Neuron (in vitro differentiated cells): ENCODE results near the gene RNF212.

Experiments
- H2AFZ ChIP-seq: one replicate; pipeline ENCODE4 v1.6.1; 2013; ENCODE audit warnings: low read depth, mild to moderate bottlenecking, inconsistent platforms, low read length, moderate library complexity
- H3K27me3 ChIP-seq: one replicate; pipeline ENCODE4 v1.6.1; 2013; ENCODE audit warnings: low read length; ENCODE audit not compliant: insufficient read depth
- H3K36me3 ChIP-seq: one replicate; pipeline ENCODE4 v1.6.1; 2013; ENCODE audit warnings: low read length; ENCODE audit not compliant: insufficient read depth
- H3K4me1 ChIP-seq: one replicate; pipeline ENCODE4 v1.6.1; 2013; ENCODE audit warnings: low read length; ENCODE audit not compliant: insufficient read depth
- H3K4me3 ChIP-seq: 2 replicates; pipeline ENCODE4 v1.5.1; 2013; ENCODE audit warnings: mild to moderate bottlenecking, low read length, moderate library complexity
- H3K9me3 ChIP-seq: one replicate; pipeline ENCODE4 v1.6.1; 2013; ENCODE audit warnings: low read length

Gene RNF212

DNA sequence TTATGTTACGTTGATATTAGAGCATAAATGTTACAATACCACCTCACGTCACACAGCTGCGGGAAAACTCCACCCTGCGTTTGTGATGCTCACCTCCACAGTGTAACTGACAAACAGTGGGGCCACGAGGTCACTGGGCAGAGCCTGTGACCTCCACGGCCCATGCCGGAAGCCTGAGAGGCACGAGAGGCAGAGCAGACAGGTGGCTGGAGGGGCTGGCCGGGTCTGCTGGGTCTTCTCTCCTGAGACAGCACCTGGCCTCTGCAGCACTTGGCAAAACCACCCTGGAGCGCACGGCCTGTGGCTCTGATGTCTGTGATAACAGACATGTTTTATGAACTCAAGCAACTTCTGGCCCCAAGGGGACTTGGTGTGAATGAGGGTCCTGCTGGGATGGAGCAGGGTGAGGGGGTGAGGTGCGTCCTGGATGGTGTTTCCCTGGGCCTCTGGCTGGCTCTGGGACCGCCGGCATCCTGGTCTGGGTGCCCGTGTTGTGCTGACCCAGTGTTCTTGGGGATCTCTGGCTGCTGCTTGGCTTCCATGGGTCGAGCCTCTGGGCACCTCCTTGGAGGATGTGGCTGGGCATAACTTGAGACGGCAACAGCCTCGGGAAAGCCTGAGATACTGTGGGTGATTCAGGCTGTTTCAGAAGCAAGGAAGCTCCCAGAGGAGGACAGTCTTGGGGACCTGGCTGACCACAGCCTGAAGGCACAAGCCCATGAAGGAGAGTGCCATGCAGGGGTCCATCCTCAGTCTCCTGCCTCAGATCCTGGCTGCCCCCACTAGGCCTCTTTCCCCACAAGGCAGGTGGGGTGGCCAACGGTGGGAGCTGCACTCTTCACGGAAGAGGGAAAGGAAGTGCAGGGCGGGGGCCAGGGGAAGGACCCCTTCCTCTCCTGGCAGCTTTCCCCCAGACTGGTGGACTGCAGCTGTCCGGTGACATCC, 19.7 kb downstream of the RNF212 start:
- Histone ChIP-seq H3K9me3 (peaks cover 3% of the 10 kb centered on the region), H3K36me3 (no peaks in the 10 kb centered on the region), H3K27me3 (no peaks in the 10 kb centered on the region), H3K4me3 (no peak overlapping the region), H2AFZ (no peak overlapping the region), H3K4me1 (no peaks in the 10 kb centered on the region)

DNA sequence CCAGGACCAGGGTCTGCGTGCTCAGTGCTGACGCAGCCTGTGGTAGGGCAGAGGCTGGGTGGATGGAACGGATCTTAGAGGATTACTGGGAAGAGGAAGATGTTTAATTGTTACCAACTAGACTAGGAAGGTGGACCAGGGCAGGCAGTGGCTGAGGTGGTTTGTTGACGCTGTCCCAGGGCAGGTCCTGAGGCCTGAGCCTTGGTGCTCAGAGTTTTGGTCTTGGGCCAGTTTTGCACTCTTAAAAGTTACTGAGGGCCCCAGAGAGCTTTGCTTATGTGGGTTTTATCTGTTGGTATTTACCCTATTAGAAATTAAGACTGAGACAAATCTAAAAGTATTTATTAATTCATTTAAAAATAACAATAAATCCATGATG, 20.4 kb downstream of the RNF212 start:
- Histone ChIP-seq H3K27me3 (no peaks in the 10 kb centered on the region), H3K9me3 (peaks cover 5% of the 10 kb centered on the region), H3K36me3 (no peaks in the 10 kb centered on the region), H2AFZ (no peak overlapping the region), H3K4me3 (no peak overlapping the region), H3K4me1 (no peaks in the 10 kb centered on the region)

DNA sequence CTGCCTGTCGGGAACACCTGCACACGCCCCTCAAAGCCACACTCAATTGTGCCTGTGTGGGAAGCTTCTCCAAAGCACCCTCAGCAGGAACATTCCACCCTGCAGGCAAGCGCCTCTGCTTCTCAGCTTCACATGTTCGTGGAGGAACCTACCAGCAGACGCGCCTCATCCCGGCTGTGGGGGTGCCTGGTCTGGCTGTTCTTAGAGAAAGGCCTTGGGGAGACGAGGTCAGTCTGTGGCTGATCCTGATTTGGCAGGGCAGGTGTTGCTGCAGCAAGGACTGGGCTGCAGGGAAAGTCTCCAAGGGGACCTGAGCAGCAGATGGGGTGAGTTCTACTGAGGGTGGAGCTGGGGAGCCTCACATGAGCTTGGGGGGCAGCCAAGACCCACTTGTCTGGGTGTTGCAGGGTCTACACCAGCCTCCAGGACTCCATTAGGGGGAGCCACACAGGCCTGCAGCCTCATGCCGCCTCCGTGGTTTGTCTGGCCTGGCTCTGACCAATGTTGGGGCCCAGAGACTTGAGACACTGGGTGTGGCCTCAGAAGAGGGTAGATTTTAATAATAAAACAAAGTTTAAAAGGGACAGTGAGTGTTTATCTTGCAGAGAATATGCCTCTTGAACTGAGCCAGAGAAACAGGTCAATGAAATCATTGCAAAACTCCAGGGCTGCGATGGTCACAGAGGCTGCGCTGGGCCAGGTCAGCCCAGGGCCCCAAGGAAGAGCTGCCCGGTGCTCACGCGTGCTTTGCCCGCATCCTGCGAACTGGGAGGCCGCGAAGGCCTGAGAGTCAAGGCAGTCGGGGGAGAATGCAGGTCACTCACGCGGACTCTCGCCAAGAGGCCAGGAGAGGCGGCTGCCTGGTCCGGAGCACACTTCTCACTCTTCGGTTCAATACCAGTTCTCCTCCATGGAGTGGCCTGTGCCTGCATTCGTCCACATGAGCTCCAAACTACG, 21.1 kb downstream of the RNF212 start:
- Histone ChIP-seq H3K4me1 (no peaks in the 10 kb centered on the region), H3K9me3 (peaks cover 5% of the 10 kb centered on the region), H3K27me3 (no peaks in the 10 kb centered on the region), H3K4me3 (no peak overlapping the region), H2AFZ (no peak overlapping the region), H3K36me3 (no peaks in the 10 kb centered on the region)

DNA sequence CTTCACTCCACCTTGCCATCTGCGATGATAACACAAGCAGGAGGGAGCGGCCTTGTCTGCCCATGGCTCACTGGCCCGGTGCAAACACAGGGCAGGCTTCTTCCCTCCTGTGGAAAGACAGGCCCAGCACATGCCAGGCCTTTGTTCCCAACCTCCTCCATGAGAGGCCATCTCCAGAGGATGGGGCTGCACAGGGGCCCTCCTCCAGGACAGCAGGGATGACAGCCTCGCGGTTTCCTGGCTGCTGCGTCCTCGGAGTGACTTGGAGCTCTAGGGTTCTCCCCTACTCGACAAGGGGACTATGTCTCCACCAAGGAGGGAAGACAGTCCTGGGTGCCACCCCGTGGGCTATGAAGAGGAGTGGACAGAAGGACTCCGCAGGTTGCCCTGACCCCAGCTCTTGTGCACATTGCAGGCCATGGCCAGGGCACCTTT, 21.8 kb downstream of the RNF212 start:
- Histone ChIP-seq H3K36me3 (no peaks in the 10 kb centered on the region), H3K4me1 (no peaks in the 10 kb centered on the region), H3K27me3 (no peaks in the 10 kb centered on the region), H2AFZ (no peak overlapping the region), H3K4me3 (no peak overlapping the region), H3K9me3 (peaks cover 5% of the 10 kb centered on the region)

DNA sequence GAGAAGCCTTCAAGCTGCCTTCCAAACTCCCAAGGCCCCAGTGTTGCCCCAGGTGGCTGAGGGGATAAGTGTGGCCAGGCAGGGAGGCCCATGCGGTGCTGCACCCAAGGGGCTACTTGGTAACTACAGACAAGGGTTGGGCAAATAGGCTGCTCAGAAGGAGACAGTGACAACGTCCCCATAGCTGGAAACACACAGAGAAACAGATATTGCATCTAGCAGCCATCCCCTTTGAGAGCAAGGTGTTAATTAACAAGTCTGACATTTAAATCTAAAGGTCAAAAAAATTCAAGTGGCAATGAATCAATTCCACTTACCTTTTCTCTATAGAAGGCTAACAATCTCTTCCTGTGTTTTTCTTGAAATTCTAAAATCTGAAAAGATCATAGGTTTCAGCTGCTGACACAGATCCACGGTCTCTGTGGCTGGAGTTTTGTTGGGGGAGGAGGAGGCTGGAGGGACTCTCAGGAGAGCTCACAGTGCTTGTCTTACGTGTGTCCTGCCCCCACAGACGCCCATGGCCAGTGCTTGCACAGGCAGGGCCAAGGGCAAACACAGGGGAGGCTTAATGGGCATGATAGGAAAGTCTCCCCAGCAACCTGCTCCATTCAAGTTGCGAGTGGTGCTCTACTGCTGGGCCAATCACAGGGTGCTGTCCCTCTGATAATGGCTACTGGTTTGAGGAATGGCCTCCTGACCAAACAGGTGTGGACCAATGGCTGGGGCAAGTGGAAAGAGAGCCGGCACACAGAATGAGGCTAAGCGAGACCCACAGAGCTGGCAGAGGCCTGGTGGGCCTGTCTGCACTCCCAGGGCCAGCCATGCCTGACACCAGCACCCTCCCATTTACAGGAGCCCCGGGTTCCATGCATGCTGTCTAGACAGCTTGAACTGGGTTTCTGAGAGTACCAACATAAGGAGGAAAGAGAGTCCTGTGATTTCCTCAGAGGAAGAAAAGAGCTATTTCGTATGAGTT, 22.6 kb downstream of the RNF212 start:
- Histone ChIP-seq H3K4me3 (no peak overlapping the region), H3K9me3 (peaks cover 5% of the 10 kb centered on the region), H2AFZ (no peak overlapping the region)

DNA sequence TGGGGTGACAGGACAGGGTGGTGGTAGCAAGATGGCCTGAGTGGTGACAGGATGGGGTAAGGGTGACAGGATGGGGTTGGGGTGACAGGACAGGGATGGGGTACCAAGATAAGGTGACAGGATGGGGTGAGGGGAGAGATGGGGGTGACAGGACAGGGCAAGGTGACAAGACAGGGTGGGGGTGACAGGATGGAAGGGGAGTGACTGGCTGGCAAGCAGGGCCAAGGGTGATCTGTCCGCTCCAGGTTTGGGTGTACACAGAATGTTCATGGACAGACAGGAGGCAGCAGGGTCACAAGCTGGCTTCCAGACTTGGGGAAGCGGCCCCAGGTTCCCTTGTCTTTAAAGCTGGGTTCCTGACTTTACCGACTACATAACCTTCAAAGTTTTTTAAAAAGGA, 23.3 kb downstream of the RNF212 start:
- no peaks in the 10 kb centered on the region for H3K4me1 ChIP-seq
- H3K9me3 ChIP-seq = peaks cover 5% of the 10 kb centered on the region
- H3K4me3 ChIP-seq = no peak overlapping the region
- no peaks in the 10 kb centered on the region for H3K36me3 ChIP-seq
- H2AFZ ChIP-seq = no peak overlapping the region
- H3K27me3 ChIP-seq = no peaks in the 10 kb centered on the region

More for the DNA sequence above, 22.6 kb downstream of the RNF212 start:
- Histone ChIP-seq H3K4me1 (no peaks in the 10 kb centered on the region), H3K36me3 (no peaks in the 10 kb centered on the region), H3K27me3 (no peaks in the 10 kb centered on the region)

DNA sequence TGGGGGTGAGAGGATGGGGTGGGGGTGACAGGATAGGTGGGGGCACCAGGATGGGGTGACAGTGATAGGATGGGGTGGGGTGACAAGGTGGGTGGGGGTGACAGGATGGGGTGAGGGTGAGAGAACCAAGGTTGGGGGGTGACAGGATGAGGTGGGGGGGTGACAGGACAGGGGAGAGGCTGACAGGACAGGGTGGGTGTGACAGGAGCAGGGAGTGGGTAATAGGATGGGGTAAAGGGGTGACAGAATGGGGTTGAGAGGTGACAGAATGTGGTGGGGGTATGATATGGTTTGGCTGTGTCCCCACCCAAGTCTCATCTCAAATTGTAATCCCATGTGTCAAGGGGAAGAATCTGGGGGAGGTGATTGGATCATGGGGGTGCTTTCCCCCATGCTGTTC, 26.0 kb downstream of the RNF212 start:
- Histone ChIP-seq H3K36me3 (no peaks in the 10 kb centered on the region), H3K9me3 (peaks cover 5% of the 10 kb centered on the region), H2AFZ (no peak overlapping the region), H3K4me3 (no peak overlapping the region), H3K4me1 (no peaks in the 10 kb centered on the region), H3K27me3 (peaks cover under 1% of the 10 kb centered on the region)

DNA sequence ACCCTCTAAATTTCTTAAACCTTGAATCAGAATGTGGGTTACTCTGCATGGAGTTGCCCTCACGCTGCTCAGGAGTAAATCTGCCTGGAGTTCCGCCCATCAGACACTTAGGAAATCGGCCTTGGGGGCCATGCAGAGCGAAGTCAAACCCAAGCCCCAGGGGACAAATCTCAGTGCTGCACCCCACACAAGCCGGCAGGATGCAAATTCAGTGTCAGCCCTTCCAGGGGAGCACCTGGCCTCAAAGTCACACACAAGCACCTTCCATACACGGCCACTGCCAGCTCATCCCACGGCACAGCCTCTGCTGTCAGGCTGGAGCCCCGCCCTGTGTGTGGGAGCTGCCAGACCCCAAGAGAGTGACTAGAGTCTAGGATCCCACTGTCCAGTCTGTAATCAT, 27.4 kb downstream of the RNF212 start:
- peaks cover 3% of the 10 kb centered on the region for H3K27me3 ChIP-seq
- H3K4me1 ChIP-seq = no peaks in the 10 kb centered on the region

DNA sequence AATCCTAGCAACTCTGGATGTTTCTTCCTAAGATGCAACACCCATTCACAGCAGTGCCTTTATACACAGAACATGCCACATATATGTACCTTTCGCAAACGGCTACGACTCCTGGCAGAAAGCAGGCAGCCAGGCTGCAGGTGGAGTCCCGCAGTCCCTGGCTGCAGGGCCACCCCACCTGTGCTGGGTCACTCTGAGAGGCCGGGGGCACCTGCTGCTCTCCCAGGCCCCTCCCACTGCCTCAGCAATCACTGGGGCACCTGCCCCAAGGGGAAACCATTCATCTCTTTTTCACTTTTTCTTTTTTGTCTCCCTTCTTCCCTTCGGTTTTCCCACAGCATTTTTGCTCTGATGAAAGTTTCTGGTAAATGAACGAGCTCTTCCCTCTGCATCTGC, 28.0 kb downstream of the RNF212 start:
- Histone ChIP-seq H2AFZ (no peak overlapping the region), H3K4me3 (no peak overlapping the region), H3K4me1 (no peaks in the 10 kb centered on the region)

More for the DNA sequence above, 27.4 kb downstream of the RNF212 start:
- Histone ChIP-seq H3K36me3 (no peaks in the 10 kb centered on the region), H3K9me3 (peaks cover 5% of the 10 kb centered on the region), H2AFZ (no peak overlapping the region), H3K4me3 (no peak overlapping the region)

DNA sequence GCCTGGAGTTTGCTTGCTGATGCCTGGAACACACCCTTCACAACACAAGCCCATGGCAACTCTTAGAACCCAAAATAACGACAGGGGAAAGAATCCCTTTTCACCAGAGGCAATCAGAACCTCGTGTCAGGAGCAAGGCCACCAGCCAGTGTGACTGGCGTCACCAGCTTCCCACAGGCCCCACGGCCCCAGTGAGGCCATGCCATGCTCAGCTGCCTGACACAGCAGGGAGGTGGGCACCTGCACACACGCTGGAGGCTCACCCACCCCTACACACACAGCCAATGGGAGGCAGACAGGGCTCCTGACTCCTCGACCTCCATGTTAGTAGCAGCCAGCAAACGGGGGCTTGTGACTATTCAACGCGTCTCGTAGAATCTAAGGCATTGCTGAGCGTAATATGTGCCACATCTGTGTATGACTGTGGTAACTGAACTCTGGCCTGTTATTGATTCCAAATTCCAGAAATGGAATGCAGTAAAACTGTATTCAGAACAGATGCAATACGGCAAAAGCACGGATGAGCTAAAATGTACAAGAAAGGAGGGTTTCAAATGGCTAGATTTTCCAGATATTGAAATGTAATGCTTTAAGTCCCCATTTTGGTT, 28.5 kb downstream of the RNF212 start:
- H3K4me1 ChIP-seq = no peaks in the 10 kb centered on the region
- peaks cover 4% of the 10 kb centered on the region for H3K9me3 ChIP-seq
- no peaks in the 10 kb centered on the region for H3K36me3 ChIP-seq
- H3K4me3 ChIP-seq = no peak overlapping the region
- no peak overlapping the region for H2AFZ ChIP-seq
- H3K27me3 ChIP-seq = peaks cover 3% of the 10 kb centered on the region

More for the DNA sequence above, 28.0 kb downstream of the RNF212 start:
- Histone ChIP-seq H3K36me3 (no peaks in the 10 kb centered on the region), H3K27me3 (peaks cover 3% of the 10 kb centered on the region), H3K9me3 (peaks cover 5% of the 10 kb centered on the region)

DNA sequence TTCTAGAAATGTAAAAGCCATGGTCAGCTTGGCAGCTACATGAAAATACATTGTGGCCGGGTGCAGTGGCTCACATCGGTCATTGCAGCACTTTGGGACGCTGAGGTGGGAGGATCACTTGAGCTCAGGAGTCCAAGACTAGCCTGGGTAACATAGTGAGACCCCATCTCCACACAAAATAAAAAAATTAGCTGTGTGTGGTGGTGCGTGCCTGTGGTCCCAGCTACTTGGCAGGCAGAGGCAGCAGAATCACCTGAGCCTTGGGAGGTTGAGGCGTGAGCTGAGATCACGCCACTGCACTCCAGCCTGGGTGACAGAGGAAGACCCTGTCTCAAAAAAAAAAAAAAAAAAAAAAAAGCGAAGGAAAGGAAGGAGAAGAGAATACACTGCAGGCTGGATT, 29.0 kb downstream of the RNF212 start:
- H3K4me3 ChIP-seq = no peak overlapping the region
- no peak overlapping the region for H2AFZ ChIP-seq
- peaks cover 2% of the 10 kb centered on the region for H3K9me3 ChIP-seq
- no peaks in the 10 kb centered on the region for H3K36me3 ChIP-seq
- H3K4me1 ChIP-seq = no peaks in the 10 kb centered on the region
- H3K27me3 ChIP-seq = peaks cover 3% of the 10 kb centered on the region
